HG02610 (cell line): ENCODE data around the gene BTN2A1.
"Not testable (repeated sequence)": the region's sequence is repeated elsewhere in the genome, so short reads cannot be mapped to it uniquely, and the experiment has no call there.

Experiments
- ATAC-seq: cut with Tn5 transposase; IDR thresholded peaks from one replicate; pipeline ENCODE4 v1.9.1; 2021; ENCODE audit warnings: mild to moderate bottlenecking, moderate library complexity; ENCODE audit not compliant: unreplicated experiment

BTN2A1 gene

DNA sequence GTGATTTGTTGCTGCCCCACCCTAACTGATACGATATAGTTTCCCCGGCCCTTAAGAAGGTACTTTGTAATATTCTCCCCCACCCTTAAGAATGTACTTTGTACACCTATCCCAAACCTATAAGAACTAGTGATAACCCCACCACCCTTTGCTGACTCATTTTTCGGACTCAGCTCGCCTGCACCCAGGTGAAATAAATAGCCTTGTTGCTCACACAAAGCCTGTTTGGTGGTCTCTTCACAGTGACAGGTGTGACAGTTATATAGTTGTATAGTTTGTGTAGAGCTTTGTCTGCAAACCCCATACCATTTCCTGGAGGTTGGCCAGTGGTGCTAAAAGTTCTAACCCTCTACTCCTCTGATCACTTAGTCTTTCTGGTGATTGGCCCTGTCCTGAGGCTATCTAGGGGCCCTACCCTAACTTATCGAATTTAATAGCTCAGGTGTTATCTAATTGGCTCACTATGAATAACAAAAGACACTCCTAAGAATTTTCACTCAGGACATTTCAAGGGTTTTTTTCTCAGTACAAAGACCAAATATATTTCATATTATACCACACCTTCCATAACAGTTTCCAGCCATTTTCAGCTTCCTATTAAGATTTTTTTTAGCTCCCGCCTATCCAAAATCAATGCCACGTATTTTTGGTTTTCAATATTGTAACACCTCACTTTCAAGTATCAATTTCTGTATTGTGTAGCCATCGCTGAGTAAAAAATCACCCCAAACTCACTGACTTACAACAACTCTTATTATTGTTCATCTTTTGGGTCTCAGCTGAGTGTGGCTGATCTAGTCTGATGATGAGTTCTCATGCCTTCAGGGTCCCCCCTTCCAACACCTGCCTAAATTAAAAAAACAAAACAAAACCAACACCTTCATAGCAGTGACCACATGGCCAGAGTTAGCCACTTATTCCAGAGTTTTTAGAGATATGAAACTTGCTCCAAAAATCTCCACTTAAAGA lies 32.5 kb downstream of the BTN2A1 start:
- ATAC-seq, result no peak

DNA sequence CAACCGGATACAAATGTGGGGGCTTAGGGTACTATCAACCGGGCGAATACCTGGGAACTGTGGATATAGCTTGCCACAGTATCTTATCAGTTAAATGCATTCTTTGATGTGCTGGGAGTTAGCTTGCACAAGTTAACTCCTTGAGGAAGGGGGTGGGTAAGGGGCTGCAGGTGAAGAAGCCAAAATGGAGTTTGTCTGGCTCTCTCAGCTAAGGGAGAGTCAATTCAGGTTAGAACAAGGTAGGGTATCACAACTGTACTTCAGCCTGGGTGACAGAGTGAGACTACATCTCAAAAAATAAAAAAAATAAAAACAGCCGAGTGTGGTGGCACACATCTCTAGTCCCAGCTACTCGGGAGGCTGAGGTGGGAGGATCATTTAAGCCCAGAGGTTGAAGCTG lies 33.8 kb downstream of the BTN2A1 start:
- no peak for ATAC-seq

DNA sequence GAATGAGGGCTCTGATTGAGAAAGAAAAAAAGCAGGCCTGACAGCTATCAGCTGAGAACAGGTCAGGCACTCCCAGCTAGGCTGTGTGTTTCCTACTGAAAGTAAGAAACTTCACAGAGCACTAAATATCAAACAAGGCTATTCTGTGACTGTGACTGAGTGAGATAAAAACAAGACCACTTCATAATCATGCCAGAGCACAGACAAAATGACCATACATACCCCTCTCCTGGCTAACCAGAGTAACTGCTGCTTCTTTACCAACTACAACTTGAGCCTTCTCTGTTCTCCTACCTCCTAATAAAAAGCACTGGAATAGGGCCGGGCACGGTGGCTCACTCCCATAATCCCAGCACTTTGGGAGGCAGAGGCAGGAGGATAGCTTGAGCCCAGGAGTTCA lies 35.5 kb downstream of the BTN2A1 start:
- no peak for ATAC-seq

DNA sequence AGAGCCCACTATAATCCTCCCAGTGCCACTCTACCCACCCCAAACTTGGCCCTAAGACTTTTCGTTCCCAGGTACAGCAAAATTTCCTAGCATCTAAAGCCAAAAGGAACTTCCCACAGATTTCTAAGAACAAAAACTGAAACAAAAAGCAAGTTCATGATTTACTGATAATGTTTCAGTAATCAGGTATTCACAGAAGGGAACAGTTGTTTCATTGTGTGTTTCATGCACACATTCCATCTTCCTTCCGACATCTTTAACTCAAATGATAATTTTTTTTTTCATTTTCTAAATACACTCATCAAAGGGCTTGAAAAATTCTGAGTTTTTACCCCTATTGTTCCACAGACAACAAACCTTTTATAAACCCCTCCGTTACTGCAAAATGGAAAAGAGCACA lies 36.4 kb downstream of the BTN2A1 start:
- no peak for ATAC-seq

DNA sequence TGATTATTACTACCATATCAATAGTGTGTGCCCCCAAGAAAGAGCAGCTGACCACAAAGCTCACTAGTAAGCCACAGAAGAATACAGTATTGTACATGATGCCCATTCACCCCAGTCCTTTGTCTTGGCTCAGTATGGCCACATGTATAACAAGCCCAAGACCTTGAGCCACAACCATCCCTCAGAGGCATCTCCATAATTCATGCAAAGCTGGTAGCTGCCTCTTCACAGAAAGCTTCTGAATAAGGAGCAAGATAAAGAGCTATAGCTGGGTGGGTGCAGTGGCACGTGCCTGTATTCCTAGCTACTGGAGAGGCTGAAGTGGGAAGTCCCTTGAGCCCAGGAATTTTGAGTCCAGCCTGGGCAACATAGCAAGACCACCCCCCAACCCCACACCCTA lies 37.5 kb downstream of the BTN2A1 start:
- no peak for ATAC-seq

DNA sequence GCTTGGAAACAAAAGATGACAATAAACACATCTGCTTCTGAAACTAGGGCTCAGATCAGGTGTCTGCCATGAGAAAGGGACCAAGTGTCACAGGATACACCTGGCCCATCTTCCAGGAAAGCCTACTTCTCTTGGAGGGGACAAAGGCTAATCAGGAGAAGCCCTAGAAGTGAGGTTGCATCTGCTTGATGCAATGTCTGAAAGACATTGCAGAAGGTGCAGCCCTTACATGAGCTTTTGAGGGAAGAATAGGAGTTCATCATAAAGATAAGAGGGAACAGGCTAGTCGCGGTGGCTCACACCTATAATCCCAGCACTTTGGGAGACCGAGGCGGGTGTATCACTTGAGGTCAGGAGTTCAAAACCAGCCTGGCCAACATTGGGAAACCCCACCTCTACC lies 39.9 kb downstream of the BTN2A1 start:
- no peak for ATAC-seq

DNA sequence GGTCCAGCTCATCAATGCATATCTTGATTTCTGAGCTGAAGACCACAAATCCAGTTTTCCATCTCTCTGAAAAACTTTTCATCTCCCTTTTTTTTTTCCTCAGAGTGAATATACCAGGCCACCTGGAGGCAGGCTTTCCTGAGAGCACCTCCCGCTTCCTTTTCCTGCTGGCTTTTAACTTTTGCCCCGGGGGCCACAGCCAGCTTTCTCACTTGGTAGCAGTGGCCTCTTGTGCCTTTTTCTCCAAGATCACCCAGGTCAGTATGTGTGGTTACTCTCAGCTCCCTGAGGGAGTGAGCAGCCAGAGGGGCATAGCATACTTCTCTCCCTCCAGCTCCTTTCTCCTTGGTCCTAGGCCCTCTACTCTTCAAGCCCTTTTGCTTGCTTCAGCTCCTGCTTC lies 42.3 kb downstream of the BTN2A1 start, which contains the start of gene BTN1A1:
BTN1A1 (plus strand) TSS at position 202 of the 400 bp plus-strand sequence. CDS start 984 bp downstream, outside the sequence.
- no peak for ATAC-seq

DNA sequence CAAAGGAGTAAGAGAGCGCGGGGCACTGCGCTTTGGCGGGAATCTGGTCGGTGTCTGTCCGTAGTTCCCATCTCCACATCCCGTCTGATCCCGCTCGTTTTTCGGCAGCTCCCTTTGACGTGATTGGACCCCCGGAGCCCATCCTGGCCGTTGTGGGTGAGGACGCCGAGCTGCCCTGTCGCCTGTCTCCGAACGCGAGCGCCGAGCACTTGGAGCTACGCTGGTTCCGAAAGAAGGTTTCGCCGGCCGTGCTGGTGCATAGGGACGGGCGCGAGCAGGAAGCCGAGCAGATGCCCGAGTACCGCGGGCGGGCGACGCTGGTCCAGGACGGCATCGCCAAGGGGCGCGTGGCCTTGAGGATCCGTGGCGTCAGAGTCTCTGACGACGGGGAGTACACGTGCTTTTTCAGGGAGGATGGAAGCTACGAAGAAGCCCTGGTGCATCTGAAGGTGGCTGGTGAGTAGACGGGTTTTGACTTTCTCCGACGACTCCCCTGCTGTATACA lies 43.8 kb downstream of the BTN2A1 start:
- ATAC-seq, result no peak

DNA sequence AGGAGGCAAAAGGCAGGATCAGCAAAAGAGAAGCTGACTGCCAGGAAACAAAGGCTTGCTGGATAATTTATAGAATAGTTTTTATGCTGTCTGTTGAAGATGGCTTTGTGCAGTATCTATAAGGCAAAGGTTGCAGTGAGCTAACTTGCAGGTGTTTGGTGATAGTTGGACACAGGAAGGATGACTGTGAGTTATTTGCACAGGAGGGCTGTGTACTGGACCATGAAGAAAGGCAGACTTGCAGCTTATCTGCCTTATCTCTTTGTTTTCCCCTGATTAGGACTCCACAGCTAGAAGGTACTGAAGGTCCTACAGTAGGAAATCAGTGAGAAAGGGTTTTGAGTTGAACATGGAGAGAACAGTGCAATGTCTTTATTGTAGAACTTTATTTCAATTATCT lies 44.4 kb downstream of the BTN2A1 start:
- ATAC-seq, result no peak

DNA sequence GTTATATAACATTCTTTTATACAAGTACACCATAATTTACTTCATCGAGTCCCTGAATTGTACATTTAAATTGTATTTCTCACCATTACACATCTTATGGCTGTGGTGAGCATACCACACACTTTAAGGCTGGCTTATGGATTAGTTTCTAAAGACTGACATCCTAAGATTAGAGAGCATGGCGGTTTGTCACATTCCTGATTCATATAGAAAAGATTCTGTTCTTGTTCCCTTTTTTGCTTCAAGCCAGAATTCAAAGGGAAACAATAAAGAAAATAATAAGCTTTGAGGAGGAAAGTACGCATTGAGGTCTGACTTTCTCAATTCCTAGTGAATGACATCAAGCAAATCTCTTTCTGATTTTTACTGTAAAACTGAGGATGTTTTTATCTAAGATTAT lies 44.9 kb downstream of the BTN2A1 start:
- no peak for ATAC-seq

DNA sequence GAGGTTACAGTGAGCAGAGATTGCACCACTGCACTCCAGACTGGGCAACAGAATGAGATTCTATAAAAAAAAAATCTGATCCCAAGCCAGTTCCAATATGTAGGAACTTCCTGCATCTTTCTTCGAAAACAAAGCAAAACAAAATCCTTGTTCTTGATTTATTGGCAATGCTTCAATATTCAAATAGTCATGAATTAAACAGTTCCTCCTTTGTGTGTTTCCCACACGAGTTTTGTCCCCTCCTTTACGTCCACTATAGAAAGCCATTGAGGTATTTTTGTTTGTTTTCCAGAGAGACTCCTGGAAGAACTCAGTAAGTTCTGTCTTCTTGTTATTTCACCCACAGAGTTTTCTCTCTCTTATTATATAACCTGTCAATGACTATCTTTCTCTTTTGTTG lies 49.9 kb downstream of the BTN2A1 start:
- ATAC-seq, result no peak

DNA sequence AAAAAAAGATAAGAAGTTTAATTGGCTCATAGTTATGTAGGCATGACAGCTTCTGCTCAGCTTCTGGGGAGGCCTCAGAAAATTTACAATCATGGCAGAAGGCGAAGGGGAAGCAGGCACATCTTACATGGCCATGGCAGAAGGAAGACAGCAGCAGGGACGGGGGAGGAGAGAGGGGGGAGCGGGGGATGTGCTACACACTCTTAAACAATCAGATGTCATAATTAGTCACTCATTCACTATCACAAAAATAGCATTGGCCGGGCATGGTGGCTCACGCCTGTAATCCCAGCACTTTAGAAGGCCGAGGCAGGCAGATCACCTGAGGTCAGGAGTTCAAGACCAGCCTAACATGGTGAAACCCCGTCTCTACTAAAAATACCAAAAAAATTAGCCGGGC lies 53.3 kb downstream of the BTN2A1 start:
- ATAC-seq, result not testable (repeated sequence)

DNA sequence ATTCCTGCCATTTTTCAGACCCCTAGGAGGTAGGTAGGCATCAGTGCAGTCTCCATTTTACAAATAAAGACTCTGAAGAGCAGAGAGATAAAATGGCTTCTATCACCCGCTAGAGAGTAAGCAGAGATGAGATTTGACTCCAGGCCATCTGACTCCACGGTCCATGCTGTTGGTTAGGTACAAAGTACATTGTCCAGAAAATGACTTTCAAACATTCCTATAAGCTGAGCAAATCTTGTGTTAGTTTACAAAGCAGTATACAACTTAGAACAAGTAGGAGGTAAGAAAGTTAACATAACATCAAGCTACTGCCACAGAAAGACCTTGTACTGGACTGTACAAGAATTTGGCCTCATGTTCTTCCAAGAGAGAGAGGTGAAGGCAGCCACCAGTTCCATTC lies 57.2 kb downstream of the BTN2A1 start:
- no peak for ATAC-seq

DNA sequence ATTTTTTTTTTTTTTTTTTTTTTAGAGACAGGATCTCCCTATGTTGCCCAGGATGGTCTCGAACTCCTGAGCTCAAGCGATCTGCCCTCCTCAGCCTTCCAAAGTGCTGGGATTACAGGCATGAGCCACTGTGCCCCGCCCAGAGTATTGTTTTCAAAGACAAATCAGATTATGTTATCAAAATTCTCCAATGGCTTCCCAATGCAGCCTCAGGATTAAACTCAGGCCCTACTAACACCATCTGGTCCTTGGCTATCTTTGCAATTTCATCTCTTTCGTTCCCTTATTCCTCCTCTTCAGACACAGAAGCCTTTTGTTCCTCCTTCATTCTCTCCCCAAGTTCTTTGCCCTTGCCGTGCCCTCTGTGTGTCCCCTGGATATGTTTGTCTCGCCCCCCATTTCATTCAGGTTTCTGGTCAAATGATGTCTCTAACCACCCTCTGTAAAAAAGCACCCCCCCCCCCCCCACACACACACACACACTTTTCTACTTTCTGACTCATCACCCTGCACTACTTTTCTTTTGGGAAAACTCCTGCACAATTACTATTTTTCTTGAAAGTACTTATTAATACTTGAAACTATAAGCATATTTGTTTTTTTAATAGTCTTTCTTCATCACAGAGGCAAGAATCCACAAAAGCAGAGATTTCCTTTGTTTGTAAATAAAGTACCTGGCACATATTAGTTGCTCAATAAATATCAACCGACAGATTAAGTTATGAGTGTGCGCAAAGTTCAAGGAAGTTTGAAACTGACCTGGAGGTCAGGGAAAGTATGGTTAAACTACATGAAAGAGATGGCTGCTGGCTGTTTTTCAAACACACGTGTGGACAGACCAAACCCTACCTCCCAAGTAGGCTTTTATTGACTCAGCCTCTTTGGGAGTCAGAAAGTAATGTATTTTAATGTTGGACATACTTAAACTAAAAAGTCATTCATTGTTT lies 59.0 kb downstream of the BTN2A1 start:
- no peak for ATAC-seq
